ENCODE measurements around the gene COA1. TPM values are rescaled to one million over a fixed set of nuclear protein-coding genes. Genes with fewer than 3 reads are reported as not detected.

COA1 gene
- total RNA-seq, 2 donors from 2014 or later, result 53.6 to 56.0 TPM

GRCh38 chr7:43647673-43648472, 81.5 kb downstream of the COA1 start:
- Histone ChIP-seq H3K36me3 (peaks cover 12% of the 10 kb centered on the region), H3K27me3 (no peaks in the 10 kb centered on the region), H3K9me3 (no peaks in the 10 kb centered on the region), H3K27ac (peak overlapping the region; percentile 84 to 93), H3K4me1 (peaks cover 0 to 71% of the 10 kb centered on the region in 2 donors), H3K4me3 (peak overlapping the region in 1 of 2 donors; percentile 8)
- TF ChIP-seq CTCF (IDR thresholded peaks at IDR 0.05), result no peak
- peak; percentile 87 for DNase-seq (ENCODE audit: low spot score)

GRCh38 chr7:43647339-43647672, 82.0 kb downstream of the COA1 start:
- Histone ChIP-seq H3K4me1 (peaks cover 0 to 71% of the 10 kb centered on the region in 2 donors), H3K9me3 (no peaks in the 10 kb centered on the region), H3K4me3 (peak overlapping the region in 1 of 2 donors; percentile 8), H3K27me3 (no peaks in the 10 kb centered on the region), H3K27ac (peak overlapping the region; percentile 84 to 93), H3K36me3 (peaks cover 12% of the 10 kb centered on the region)
- no peak for DNase-seq (ENCODE audit: low spot score)
- TF ChIP-seq CTCF (IDR thresholded peaks at IDR 0.05), result no peak

- Histone ChIP-seq H3K27ac (peak overlapping the region; percentile 84 to 93), H3K27me3 (no peaks in the 10 kb centered on the region), H3K4me3 (peak overlapping the region in 1 of 2 donors; percentile 8), H3K4me1 (peaks cover 0 to 67% of the 10 kb centered on the region in 2 donors), H3K36me3 (peaks cover 12% of the 10 kb centered on the region), H3K9me3 (no peaks in the 10 kb centered on the region)
- no peak for TF ChIP-seq CTCF (IDR thresholded peaks at IDR 0.05)
- DNase-seq (ENCODE audit: low spot score), result no peak
Observed at GRCh38 chr7:43646603-43647338, 82.6 kb downstream of the COA1 start.

- DNase-seq (ENCODE audit: low spot score), result no peak
- peaks cover 0 to 58% of the 10 kb centered on the region in 2 donors for H3K4me1 ChIP-seq
- H3K27me3 ChIP-seq, result no peaks in the 10 kb centered on the region
- no peak for TF ChIP-seq CTCF (IDR thresholded peaks at IDR 0.05)
- peak overlapping the region; percentile 84 to 93 for H3K27ac ChIP-seq
- peaks cover 12% of the 10 kb centered on the region for H3K36me3 ChIP-seq
- no peaks in the 10 kb centered on the region for H3K9me3 ChIP-seq
- no peak overlapping the region for H3K4me3 ChIP-seq
Observed at GRCh38 chr7:43645699-43646226, 83.6 kb downstream of the COA1 start.

GRCh38 chr7:43643846-43644245, 85.5 kb downstream of the COA1 start:
- H3K27me3 ChIP-seq, result no peaks in the 10 kb centered on the region
- TF ChIP-seq CTCF (IDR thresholded peaks at IDR 0.05), result no peak
- peaks cover 0 to 54% of the 10 kb centered on the region in 2 donors for H3K4me1 ChIP-seq
- no peak for DNase-seq (ENCODE audit: low spot score)
- H3K9me3 ChIP-seq, result no peaks in the 10 kb centered on the region
- H3K4me3 ChIP-seq, result no peak overlapping the region
- H3K36me3 ChIP-seq, result peaks cover 12% of the 10 kb centered on the region
- no peak overlapping the region for H3K27ac ChIP-seq
